Medulla oblongata (tissue), 1 donor: ENCODE results near the gene NIPBL.
"Not testable (repeated sequence)": the region's sequence is repeated elsewhere in the genome, so short reads cannot be mapped to it uniquely, and the experiment has no call there.

Experiments used
- DNase-seq: peaks from one replicate; pipeline ENCODE4 v3.0.0-alpha.2; 2015; ENCODE audit errors: extremely low spot score

The NIPBL gene

GRCh38 chr5:36877667-36878391 lies 1.3 kb downstream of the NIPBL start:
- DNase-seq, result peak; percentile 73

- DNase-seq, result peak; percentile 46
These were observed 2.0 kb downstream of the NIPBL start for GRCh38 chr5:36878392-36879082.

- no peak for DNase-seq
These were observed 2.9 kb downstream of the NIPBL start for GRCh38 chr5:36879274-36880033.

GRCh38 chr5:36880761-36881160 lies 4.2 kb downstream of the NIPBL start:
- no peak for DNase-seq

GRCh38 chr5:36881304-36881703 lies 4.7 kb downstream of the NIPBL start:
- no peak for DNase-seq

GRCh38 chr5:36881807-36882206 lies 5.2 kb downstream of the NIPBL start:
- DNase-seq, result no peak

- no peak for DNase-seq
These were observed 5.7 kb downstream of the NIPBL start for GRCh38 chr5:36882250-36882649.

- DNase-seq, result no peak
These were observed 7.4 kb downstream of the NIPBL start for GRCh38 chr5:36883894-36884462.

- DNase-seq, result no peak
These were observed 8.6 kb downstream of the NIPBL start for GRCh38 chr5:36885149-36885548.

- DNase-seq, result no peak
These were observed 9.3 kb downstream of the NIPBL start for GRCh38 chr5:36885566-36886485.

GRCh38 chr5:36886791-36887190 lies 10.2 kb downstream of the NIPBL start:
- DNase-seq, result no peak

GRCh38 chr5:36887532-36887931 lies 11.0 kb downstream of the NIPBL start:
- no peak for DNase-seq

- DNase-seq, result no peak
These were observed 11.7 kb downstream of the NIPBL start for GRCh38 chr5:36888303-36888702.

- DNase-seq, result no peak
These were observed 12.7 kb downstream of the NIPBL start for GRCh38 chr5:36889264-36889663.

GRCh38 chr5:36891266-36891665 lies 14.7 kb downstream of the NIPBL start:
- DNase-seq, result no peak

- not testable (repeated sequence) for DNase-seq
These were observed 15.7 kb downstream of the NIPBL start for GRCh38 chr5:36892085-36892830.

- no peak for DNase-seq
These were observed 18.4 kb downstream of the NIPBL start for GRCh38 chr5:36894954-36895353.

GRCh38 chr5:36896476-36896875 lies 19.9 kb downstream of the NIPBL start:
- no peak for DNase-seq

- no peak for DNase-seq
These were observed 21.0 kb downstream of the NIPBL start for GRCh38 chr5:36897616-36898015.

GRCh38 chr5:36899860-36900259 lies 23.3 kb downstream of the NIPBL start:
- no peak for DNase-seq

GRCh38 chr5:36900283-36900682 lies 23.7 kb downstream of the NIPBL start:
- DNase-seq, result no peak
